ENCODE measurements around the gene FIS1.

DNA sequence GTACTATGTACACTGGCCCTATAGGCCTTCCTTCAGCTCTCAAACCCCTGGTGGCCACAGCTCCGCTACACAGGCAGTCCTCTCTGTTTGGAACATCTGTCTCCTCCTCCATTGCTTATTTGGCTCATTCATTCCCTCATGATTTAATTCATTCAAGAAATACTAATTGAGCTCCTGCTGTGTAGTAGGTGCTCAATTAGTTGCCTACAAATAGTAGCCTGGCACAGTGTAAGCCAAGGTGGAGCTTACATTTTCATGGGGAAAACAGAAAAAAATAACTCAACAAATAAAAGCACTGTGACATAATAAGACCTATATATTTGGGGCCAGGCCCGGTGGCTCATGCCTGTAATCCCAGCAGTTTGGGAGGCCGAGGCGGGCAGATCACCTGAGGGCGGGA, 3.4 kb upstream of the FIS1 start:
- TF ChIP-seq CTCF (IDR thresholded peaks at IDR 0.05) (no peak), EP300 (IDR thresholded peaks at IDR 0.05) (no peak)
